ENCODE data around the gene FSCN2.

- TF ChIP-seq PPARA (CRISPR knock-in tag; IDR thresholded peaks at IDR 0.05; ENCODE audit: borderline replicate concordance) (no peak), CSDC2 (CRISPR knock-in tag; IDR thresholded peaks at IDR 0.05) (no peak), ZFP30 (CRISPR knock-in tag; IDR thresholded peaks at IDR 0.05) (no peak), ARNTL (CRISPR knock-in tag; IDR thresholded peaks at IDR 0.05; ENCODE audit: borderline replicate concordance, low read depth) (no peak)
These were observed 36.4 kb upstream of the FSCN2 start for GRCh38 chr17:81491761-81492160.
